Erythroblast (primary cell): ENCODE results near the gene CCDC30.
"Not testable (repeated sequence)": the region's sequence is repeated elsewhere in the genome, so short reads cannot be mapped to it uniquely, and the experiment has no call there.

Source experiments
- DNase-seq, 2 experiments: peaks; one replicate each; lab custom pipeline; 2025; lab: John Stamatoyannopoulos, UW
- GATA1 ChIP-seq: IDR thresholded peaks from 2 replicates; pipeline ENCODE4 v1.6.1; 2011; ENCODE audit warnings: low read depth, mild to moderate bottlenecking, control low read depth, low read length, moderate library complexity
- POLR2A ChIP-seq: IDR thresholded peaks from 2 replicates; pipeline ENCODE4 v1.6.1; 2011; ENCODE audit warnings: mild to moderate bottlenecking, low read length

Gene CCDC30

DNA sequence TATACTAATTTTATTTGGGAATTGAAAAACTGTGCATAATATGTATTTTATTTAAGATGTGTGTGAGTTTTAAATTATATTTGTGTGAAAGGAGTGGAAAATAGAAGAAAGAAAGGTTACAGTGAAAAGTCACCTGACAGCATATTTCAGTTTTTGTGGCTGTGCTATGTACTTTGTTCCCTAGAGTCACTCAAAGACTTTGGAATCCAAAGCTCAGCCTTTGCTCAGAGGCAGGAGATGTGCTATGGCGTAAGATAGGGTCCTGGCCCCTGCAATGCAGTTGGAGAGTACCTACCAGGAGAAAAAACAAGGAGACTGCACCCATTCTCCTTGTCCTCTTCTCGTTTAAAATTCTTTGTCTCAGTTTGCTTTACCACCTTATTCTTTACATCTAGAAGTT, 2.9 kb downstream of the CCDC30 start:
- TF ChIP-seq POLR2A: no peak
- TF ChIP-seq GATA1: no peak
- no peak for DNase-seq

DNA sequence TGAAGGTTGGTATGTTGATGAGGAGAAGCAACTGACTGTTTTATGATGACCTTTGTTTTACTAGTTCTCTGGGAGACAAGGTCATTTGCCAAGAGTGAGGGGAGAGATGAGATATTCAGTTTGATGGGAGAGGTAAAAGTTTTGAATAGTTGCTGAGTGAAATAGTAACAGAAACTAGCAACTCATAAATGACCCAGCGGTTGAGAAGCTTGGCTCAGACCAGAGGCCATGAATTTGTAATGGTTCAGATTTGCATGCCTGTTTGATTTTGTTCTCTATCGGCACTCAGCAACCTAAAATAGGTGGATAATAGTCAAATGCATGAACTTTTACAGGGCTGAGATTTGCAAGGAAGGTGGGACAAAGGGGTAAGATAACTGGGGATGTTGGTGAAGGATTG, 6.6 kb downstream of the CCDC30 start:
- no peak for DNase-seq
- TF ChIP-seq POLR2A: no peak

DNA sequence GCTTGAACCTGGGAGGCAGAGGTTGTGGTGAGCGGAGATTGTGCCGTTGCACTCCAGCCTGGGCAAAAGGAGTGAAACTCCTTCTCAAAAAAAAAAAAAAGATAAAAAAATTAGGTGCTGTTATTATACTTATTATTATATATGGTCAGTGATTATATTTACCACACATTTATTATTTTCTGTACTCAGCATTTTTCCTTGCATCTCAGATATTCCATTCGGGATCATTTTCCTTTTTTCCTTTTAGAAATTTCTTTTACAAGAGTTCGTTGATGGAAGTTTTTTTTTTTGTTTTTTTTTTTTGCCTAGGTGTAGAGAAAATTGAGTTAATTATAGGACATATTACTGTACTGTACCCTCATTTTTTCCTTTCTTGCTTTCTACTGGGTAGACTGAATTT, 13.5 kb downstream of the CCDC30 start:
- TF ChIP-seq GATA1 (no peak), POLR2A (no peak)
- DNase-seq: no peak

DNA sequence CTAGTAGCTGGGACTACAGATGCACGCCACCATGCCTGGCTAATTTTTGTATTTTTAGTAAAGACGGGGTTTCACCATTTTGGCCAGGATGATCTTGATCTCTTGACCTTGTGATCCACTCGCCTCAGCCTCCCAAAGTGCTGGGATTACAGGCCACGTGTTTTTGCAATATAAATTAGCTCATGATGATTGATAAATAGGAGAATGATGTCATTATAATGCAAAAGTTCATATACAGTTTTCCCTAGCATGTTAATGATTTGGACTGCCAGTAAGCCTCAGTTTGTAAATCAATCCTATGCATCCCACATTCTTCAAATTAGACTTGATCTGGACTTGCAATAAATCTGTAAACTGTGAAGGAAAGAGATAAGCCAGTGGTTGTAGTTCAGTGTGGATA, 14.3 kb downstream of the CCDC30 start:
- DNase-seq: not testable (repeated sequence)

DNA sequence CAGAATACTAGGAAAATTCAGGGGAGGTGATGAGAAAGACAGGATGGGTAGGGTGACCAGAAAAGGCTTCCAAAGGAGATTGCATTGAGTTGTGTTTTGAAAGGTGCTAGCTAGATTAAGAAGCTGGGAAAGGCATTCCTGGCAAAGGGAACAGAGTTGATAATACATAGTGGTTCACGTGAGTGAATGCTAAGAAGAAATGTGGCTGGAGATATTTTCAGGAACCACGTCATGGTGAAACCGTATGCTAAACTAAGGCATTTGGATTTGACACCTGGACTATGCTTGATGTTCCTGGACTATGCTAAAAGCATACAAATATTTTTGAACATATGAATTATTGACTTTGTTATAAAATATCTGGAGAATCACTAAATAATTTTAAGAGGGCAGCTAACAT, 14.7 kb downstream of the CCDC30 start:
- DNase-seq: no peak
- no peak for TF ChIP-seq POLR2A
- TF ChIP-seq GATA1: no peak

DNA sequence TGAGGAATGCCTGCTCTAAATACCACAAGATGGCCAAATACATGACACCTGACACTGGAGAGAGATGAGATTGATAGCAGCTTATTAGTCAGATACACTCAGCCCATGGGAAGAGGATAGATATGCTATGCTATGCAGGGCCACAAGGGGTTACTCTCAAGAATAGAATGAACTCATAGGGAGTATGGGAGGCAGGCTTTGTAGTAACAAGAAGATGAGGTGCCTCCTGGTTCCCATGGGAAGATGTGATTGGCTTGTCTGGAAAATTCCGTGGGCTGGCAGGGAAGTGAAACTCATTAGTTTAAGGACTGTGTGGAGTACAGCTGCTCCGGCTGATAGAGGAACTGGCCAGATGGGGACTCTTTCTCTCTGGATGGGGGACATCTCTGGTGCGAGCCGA, 16.5 kb downstream of the CCDC30 start:
- no peak for TF ChIP-seq POLR2A
- TF ChIP-seq GATA1: no peak

DNA sequence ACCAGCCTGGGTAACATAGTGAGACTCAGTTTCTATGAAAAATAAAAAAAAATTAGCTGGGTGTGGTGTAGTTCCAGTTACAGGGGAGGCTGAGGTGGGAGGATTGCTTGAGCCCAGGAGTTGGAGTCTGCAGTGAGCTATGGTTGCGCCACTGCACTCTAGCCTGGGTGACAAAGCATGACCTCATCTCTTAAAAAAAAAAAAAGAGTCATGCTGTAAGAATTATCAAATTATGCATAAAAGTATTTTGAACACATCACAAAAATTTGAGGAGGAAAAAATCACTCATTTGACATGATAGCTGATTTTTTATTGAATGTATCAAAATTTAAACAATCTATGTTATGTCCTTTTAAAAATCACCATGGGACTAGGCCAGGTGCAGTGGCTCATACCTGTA, 17.8 kb downstream of the CCDC30 start:
- peak in 1 of 2 experiments; percentile 36 for DNase-seq
- TF ChIP-seq POLR2A (no peak), GATA1 (no peak)

More for the DNA sequence above, 16.5 kb downstream of the CCDC30 start:
- peak; percentile 5 to 8 for DNase-seq

DNA sequence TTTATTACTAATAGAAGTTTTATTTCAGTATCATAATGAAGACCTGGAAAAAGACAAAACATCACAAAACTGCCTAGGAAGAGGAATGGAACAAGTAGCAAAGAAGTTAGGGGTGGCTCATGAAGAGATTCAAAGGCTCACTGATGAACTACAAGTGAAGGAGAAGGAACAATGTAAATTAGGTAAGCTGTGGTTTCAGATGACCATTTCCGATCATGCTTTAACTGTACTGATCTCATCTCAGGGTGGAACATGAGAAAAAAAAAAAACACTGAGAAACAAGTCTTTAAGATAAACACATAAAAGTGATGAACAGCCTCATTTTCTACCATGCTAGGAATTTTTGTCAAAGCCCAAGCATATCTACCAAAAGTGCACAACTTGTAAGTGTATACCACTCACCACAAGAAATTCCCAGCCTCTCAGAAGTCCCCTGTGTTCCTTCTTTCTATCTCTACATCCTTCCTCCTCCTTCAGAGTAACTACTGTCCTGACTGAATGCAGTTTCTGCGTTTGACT, 19.6 kb downstream of the CCDC30 start:
- DNase-seq: no peak
- no peak for TF ChIP-seq POLR2A
- TF ChIP-seq GATA1: no peak

DNA sequence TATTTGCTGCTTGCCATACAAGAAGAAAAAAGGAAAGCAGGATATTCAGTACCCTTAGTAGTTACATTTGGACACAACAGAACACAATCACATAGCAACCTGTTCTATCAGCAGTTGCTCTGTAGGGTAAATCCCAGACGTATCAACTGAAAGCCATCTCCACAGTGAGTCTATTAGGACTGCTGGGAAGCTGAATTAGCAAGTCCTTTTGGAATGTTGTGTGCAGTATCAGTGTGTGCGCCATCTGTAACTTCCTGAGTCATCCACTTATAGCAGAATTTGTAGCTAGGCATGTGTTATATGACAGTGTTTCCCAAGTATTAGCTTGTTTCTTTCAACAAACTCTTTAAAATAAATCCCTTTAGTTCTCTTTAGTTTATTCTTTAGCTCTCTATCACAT, 21.3 kb downstream of the CCDC30 start:
- no peak for DNase-seq
- TF ChIP-seq GATA1: no peak
- no peak for TF ChIP-seq POLR2A

DNA sequence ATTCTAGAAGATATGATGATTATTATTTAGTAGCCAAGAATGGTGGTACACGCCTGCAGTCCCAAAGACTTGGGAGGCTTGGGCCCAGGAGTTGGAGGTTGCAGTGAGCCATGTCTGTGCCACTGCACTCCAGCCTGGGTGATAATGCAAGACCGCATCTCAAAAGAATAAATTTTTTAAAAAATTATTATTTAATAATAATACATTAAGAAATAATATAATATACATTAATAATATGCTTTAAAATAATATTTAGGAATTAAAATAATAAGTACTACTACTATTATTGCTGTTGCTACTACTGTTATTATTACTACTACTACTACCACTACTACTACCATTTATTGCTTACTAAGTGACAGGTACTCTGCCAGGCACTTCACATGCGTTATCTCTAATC, 27.2 kb downstream of the CCDC30 start:
- no peak for DNase-seq

DNA sequence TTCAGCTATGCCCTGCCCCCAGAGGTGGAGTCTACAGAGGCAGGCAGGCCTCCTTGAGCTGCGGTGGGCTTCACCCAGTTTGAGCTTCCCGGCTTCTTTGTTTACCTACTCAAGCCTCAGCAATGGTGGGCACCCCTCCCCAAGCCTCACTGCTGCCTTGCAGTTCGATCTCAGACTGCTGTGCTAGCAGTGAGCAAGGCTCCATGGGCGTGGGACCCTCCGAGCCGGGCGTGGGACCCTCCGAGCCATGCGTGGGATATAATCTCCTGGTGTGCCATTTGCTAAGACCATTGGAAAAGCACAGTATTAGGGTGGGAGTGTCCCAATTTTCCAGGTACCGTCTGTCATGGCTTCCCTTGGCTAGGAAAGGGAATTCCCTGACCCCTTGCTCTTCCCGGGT, 38.9 kb downstream of the CCDC30 start:
- DNase-seq: not testable (repeated sequence)

More for the DNA sequence above, 27.2 kb downstream of the CCDC30 start:
- TF ChIP-seq GATA1 (no peak), POLR2A (no peak)

DNA sequence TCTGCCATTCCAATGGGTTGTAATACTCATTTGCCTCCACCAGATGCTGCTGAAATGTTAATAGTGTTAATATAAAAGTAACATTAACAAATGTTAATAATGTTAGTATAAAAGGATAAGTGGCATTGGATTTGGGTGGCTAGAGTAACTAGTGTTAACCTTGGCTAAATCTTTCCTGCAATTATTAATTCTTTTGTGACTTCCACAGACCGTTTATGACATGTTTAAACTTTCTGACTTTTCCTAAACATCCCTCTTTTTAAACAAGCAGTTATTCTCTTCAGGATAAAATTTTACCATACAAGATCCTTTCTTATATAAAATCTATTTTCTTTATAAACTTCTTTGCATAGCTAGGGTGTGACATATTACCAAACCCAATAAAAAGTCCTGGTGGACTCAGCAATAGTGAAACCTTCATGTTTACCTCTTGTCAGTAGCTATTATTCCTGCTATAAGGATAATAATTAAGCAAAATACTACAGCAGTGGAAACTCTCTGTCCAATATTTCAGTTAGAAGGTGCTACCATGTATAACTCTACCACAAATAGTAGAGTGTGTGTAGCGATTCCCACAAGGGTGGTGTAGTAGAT, 41.5 kb downstream of the CCDC30 start:
- no peak for DNase-seq
- TF ChIP-seq GATA1 (no peak), POLR2A (no peak)

DNA sequence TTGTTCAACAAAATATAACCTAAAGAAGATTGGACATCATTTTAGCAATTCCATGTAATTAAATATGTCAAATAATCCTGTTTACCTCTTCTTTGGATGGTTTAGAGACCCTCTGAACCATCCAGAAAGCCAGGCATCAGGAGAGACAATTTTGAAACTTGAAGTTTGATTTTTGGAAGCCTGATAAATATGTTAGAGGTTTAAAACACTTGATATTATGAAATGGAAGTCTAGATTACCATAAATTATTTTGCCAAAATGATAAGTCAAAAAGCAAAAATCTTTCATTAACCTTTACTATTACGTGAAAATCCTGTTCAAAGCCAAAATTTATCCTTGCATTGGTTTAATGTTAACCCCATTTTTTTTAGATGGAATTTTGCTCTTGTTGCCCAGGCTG, 43.5 kb downstream of the CCDC30 start:
- TF ChIP-seq POLR2A (no peak), GATA1 (no peak)
- no peak for DNase-seq

DNA sequence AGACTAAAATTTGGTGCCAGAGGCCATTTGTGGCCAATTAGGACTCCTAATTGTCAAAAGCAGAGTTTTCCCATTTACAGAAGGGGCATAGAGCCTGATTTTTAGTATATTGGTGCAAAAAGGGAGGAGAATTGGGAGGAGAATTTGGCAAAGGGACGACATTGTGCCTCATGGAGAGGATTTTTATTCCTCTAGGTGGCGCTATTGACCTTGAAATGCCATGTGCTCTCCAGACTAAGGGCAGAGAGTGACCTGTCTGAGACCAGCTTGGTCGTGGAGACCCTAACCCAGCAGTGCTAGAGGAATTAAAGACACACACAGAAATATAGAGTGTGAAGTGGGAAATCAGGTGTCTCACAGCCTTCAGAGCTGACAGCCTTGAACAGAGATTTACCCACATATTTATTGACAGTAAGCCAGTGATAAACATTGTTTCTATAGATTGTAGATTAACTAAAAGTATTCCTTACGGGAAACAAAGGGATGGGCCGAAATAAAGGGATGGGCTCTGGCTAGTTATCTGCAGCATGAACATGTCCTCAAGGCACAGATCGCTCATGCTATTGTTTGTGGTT, 48.6 kb downstream of the CCDC30 start:
- DNase-seq: peak; percentile 35 to 64

DNA sequence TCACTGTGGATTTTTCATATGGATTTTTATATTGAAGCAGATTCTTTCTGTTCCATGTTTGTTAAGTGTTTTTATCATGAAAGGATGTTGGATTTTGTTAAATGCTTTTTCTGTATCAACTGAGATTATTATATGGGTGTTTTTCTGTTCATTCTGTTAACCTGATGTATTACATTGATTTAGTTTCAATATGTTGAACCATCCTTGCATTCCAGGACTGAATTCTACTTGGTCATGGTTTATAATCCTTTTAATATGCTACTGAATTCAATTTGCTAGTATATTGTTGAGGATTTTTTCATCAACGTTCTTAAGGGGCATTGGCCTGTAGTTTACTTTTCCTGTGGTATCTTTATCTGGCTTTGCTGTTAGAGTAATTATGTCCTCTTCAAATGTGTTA, 55.8 kb downstream of the CCDC30 start:
- TF ChIP-seq POLR2A (no peak), GATA1 (no peak)
- peak in 1 of 2 experiments; percentile 9 for DNase-seq

DNA sequence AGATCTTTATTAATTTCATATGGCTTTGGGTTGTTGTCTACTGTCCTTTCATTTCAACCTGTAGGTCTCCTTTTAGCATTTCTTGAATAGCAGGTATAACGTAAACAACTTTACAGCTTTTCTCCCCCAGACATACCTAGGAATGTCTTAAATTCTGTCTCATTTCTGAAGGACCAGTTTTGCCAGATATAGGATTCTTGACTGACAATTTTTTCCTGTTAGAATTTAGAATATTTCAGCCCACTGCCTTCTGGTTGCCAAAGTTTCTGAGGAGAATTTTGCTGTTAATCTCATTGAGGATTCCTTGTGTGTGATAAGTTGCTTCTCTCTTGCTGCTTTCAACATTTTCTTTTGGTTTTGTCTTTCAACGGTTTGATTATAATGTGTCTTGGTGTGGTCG, 60.1 kb downstream of the CCDC30 start:
- no peak for TF ChIP-seq POLR2A
- no peak for TF ChIP-seq GATA1

DNA sequence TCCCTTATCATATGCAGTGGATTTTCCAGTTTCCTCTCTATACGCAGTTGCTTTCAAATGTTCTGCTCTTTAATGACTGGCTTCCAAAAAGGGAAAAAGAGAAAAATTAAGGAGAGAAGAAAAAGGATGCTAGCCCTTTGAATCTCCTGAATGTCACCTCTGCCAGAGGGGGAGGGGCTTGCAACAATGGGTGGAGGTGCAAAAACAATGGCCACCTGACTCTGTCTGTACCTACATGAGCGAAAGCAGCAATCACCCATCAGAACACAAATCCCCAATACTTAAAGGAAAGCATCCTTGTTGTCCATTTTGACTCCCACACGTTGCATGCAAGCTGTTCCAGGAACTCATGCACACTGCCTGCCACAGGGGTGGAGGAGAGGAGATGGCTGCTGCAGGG, 61.2 kb downstream of the CCDC30 start:
- DNase-seq: no peak
- TF ChIP-seq POLR2A: no peak
- no peak for TF ChIP-seq GATA1

More for the DNA sequence above, 60.1 kb downstream of the CCDC30 start:
- DNase-seq: no peak
